GM12875 (cell line): ENCODE data around the gene APP.

Experiments used
- H3K4me3 ChIP-seq: one replicate; pipeline ENCODE4 v1.5.1; 2011; ENCODE audit warnings: low read depth, low read length, control low read depth
- TF ChIP-seq, protein P1 (sequence below): IDR thresholded peaks from 2 replicates; pipeline ENCODE4 v1.5.1; 2011; ENCODE audit warnings: low read depth, mild to moderate bottlenecking, control low read depth, inconsistent platforms, low read length, moderate library complexity, borderline replicate concordance; ENCODE audit not compliant: insufficient read depth

APP gene

DNA sequence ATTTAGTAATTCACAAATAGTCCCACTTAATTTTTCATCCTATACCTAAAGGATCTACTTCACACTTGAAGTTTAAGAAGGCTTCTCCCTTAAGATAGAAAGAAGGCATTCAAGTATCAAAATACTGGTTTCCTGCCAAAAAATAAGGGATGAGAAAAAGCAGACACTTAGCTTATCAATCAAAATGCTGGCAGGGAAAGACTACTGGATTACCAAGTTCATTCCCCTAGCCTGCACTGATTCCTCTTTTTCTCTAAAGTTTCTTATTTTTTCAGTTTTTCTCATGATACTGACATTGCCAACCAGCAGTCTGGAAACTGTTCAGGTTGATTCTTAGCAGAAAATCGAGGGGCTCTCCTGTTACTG, 231.2 kb downstream of the APP start:
- TF ChIP-seq, protein P1, sequence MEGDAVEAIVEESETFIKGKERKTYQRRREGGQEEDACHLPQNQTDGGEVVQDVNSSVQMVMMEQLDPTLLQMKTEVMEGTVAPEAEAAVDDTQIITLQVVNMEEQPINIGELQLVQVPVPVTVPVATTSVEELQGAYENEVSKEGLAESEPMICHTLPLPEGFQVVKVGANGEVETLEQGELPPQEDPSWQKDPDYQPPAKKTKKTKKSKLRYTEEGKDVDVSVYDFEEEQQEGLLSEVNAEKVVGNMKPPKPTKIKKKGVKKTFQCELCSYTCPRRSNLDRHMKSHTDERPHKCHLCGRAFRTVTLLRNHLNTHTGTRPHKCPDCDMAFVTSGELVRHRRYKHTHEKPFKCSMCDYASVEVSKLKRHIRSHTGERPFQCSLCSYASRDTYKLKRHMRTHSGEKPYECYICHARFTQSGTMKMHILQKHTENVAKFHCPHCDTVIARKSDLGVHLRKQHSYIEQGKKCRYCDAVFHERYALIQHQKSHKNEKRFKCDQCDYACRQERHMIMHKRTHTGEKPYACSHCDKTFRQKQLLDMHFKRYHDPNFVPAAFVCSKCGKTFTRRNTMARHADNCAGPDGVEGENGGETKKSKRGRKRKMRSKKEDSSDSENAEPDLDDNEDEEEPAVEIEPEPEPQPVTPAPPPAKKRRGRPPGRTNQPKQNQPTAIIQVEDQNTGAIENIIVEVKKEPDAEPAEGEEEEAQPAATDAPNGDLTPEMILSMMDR, result no peak
- H3K4me3 ChIP-seq, result no peak overlapping the region

DNA sequence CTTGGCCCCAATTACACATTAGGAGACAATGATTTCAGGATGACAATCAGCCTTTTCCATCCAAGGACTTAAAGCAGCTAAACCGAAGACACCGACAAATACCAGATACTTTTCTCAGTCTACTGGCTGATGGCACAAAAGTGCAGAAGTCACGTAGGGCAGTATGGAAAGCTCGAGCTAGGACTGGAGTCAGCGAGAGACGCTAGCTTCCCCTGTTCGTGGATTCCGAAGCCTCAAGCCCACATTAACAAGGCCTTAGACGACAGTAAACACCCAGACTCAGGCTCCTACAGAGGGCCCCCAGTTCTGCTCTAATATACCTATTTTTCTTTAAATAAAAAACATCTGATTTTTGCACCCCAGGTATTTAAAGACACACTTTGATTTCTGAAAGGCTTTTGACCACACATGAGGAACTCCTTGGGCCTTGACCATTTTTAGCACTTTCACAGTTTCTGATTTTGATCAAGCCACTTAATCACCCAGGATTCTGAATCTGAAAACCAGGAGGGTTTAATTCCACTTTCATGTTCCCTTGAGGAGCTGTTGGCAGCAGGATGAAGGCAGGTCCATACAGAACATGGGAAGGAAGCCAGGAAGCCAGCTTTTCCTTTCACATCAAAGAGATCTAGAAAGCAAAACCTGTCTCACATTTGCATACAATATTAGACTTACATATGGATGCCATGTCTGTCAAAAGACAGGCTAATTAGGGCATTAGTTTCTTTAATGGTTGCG, 231.7 kb downstream of the APP start:
- TF ChIP-seq, protein P1, result no peak
- no peak overlapping the region for H3K4me3 ChIP-seq

DNA sequence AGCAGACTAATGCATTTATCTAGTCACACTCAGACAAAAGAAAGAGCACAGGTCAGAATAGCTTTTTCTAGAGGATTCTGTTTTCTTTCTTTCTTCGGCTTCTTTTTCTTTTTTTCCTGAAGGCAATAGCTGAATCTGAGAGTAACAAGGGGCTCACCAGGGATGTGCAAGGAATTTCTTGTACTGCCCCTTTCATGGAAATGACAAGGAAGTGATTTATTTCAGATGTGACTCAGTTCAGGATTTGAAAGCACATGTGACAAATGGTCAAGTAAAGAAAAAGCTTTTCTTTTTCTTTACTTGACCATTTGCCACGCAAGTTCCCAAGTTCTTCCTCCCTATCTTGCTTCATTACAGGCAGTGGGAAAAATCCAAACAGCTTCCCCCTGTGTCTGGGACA, 233.8 kb downstream of the APP start:
- TF ChIP-seq, protein P1, result no peak
- no peak overlapping the region for H3K4me3 ChIP-seq

DNA sequence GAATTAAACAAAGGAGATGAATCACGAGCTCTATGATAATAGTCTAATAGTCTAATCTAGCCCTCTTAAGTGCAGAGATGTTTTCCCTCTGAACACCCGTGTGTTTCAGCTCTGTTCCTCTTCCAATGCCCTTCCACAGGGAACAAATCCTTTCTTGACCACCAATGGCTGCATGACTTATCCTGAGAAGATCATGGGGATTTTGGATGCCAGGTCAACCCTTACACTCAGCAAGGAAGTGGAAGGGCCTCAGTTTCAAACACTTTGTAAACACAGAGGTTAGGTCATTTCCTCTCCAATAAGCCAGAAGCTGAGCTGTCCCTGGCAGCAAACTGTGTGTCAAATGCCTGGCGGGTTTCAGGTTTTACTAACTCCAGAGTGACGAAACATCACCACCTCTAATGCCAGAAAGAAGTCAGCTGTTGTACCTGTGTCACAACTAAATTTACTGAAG, 235.8 kb downstream of the APP start:
- H3K4me3 ChIP-seq, result no peak overlapping the region
- TF ChIP-seq, protein P1, result no peak

DNA sequence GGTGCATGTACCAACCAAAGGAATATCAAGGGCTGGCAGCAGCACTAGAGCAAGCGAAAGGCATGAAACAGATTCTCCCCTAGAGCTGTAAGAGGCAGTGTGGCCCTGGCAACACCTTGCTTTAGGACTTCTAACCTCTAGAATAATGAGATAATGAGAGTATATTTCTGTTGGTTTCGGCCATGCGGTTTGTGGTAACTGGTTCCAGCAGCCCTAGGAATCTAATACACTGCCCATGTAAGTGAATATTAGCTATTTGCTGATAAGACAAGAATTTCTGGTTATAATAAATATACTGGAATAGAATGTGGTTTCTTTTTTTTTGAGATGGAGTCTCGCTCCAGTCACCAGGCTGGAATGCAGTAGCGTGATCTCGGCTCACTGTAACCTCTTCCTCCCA, 236.4 kb downstream of the APP start:
- H3K4me3 ChIP-seq, result no peak overlapping the region
- TF ChIP-seq, protein P1, result no peak

DNA sequence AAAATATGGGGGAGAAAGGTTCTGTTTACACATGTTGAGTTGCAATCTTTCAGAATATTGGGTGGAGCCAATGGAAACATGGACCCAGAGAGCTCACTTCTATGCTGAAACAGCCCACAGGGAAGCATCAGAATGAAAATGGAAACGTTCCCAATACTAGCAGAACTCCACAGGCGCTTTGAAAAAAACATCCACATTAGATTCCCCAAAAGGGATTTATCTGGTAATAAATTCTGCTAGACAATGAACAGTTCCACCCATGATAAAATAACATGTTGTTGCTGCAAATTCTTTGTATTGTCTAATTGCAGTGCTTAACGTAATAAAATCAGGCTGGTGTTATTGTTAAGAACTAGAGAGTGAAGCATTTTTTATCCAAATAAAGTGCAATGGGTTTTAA, 238.8 kb downstream of the APP start:
- no peak overlapping the region for H3K4me3 ChIP-seq
- TF ChIP-seq, protein P1, result no peak

DNA sequence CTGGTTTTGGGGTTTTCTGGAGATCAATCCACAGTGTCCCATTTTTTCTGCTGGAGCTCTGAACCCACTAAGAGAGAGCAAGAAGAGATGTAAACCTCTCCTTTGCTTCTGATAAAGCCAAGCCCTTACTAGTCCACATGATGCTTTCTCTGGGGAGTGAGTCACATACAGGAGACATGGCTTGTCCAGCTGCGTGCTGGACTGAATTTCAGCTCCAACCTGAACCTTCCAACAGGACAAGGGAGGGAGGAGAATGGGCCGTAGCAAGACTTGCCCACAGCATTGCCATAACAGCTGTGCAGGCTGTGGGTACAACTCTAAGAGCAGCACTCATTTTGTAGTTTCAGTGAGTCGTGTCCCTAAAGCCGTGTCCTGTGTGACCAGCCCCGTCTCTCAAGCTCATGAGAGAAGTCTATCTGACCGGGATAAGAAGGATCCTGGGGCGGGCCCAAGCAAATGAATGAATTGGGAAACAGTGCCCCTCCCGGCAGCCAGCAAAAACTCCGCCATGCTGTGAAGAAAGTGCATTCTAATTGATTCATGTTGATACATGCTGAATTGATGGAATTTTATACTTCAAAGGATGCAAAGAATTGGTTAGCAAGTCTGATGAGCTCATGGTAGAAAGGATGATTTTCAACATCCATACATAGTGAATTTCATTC, 240.6 kb downstream of the APP start:
- TF ChIP-seq, protein P1, result no peak
- no peak overlapping the region for H3K4me3 ChIP-seq
